NB4 (cell line): ENCODE measurements around the gene SPPL3.

Source experiments
- CTCF ChIP-seq: IDR thresholded peaks from one replicate; pipeline ENCODE4 v1.5.1; 2012; ENCODE audit warnings: low read depth, low read length
- MAX ChIP-seq: IDR thresholded peaks from 2 replicates; pipeline ENCODE4 v1.6.1; 2011; ENCODE audit warnings: low read depth, low read length
- MYC ChIP-seq: IDR thresholded peaks from 2 replicates; pipeline ENCODE4 v1.6.1; 2011; ENCODE audit warnings: low read depth, low read length
- POLR2A ChIP-seq: IDR thresholded peaks from 2 replicates; pipeline ENCODE4 v1.6.1; 2011; ENCODE audit warnings: mild to moderate bottlenecking; ENCODE audit not compliant: insufficient read length; ENCODE audit errors: extremely low read depth

GRCh38 chr12:120844297-120844696 is 59.9 kb downstream of the SPPL3 start:
- TF ChIP-seq CTCF, result no peak
- no peak for TF ChIP-seq POLR2A
- no peak for TF ChIP-seq MYC
- TF ChIP-seq MAX, result no peak
